Measurements from ENCODE around the gene CITED1. TPM values are rescaled to one million over a fixed set of nuclear protein-coding genes. Genes with fewer than 3 reads are reported as not detected.

The CITED1 gene
- total RNA-seq, 1 donor from 2014 or later = 6.0 TPM

DNA sequence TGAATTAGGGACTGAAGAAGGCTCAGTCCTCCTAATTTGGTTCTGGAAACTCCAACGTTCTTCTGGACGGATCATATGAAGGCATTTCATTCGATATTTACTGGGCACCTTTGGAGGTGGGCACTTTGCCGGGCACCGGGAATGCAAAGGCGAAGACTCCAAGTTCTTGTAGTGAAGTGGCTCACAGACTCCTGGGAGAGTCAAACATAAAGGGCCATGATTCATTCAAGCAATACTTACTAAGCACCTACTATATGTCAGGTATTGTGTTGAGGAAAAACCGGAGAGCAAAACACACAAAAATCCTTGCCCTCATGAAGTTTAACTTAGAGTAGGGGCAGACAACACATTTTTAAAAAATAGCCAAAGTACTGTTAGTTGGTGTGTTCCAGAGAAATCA is 49.9 kb downstream of the CITED1 start:
- no peaks in the 10 kb centered on the region for H3K9me3 Mint-ChIP-seq
- H3K36me3 Mint-ChIP-seq = no peaks in the 10 kb centered on the region
- peaks cover 22% of the 10 kb centered on the region for H3K4me1 Mint-ChIP-seq (ENCODE audit: unreplicated experiment)
- H3K27me3 Mint-ChIP-seq = peaks cover 12% of the 10 kb centered on the region
- TF ChIP-seq, protein P1, sequence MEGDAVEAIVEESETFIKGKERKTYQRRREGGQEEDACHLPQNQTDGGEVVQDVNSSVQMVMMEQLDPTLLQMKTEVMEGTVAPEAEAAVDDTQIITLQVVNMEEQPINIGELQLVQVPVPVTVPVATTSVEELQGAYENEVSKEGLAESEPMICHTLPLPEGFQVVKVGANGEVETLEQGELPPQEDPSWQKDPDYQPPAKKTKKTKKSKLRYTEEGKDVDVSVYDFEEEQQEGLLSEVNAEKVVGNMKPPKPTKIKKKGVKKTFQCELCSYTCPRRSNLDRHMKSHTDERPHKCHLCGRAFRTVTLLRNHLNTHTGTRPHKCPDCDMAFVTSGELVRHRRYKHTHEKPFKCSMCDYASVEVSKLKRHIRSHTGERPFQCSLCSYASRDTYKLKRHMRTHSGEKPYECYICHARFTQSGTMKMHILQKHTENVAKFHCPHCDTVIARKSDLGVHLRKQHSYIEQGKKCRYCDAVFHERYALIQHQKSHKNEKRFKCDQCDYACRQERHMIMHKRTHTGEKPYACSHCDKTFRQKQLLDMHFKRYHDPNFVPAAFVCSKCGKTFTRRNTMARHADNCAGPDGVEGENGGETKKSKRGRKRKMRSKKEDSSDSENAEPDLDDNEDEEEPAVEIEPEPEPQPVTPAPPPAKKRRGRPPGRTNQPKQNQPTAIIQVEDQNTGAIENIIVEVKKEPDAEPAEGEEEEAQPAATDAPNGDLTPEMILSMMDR (conservative IDR thresholded peaks at IDR 0.05) = no peak
- DNase-seq (ENCODE audit: extremely low spot score, unreplicated experiment) = no peak
- H3K4me3 Mint-ChIP-seq = peak overlapping the region; percentile 69
- H3K27ac Mint-ChIP-seq = no peak overlapping the region

DNA sequence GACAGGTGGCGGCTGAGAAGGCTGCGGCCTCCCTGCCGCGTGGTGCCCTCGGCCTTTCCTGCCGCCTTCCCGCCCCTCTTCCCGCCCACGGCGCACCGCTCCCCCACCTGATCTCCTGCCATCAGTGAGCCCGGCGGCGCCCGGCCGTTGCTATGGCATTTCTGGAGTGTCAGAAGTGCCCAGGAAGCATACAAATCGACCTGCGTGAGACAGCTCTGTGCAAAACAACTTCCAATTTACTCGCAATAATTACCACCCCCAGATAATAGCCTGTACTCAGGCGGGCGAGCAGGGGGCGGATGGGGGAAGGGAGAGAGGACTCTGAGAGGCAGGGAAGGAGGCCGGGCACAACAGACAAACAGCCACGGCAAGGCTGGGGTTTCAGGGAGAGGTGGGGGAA is 50.3 kb downstream of the CITED1 start:
- TF ChIP-seq, protein P1 (conservative IDR thresholded peaks at IDR 0.05) = no peak
- DNase-seq (ENCODE audit: extremely low spot score, unreplicated experiment) = no peak
- Mint-ChIP-seq H3K27ac (no peak overlapping the region), H3K27me3 (peaks cover 12% of the 10 kb centered on the region), H3K9me3 (no peaks in the 10 kb centered on the region), H3K4me3 (peak overlapping the region; percentile 69), H3K4me1 (ENCODE audit: unreplicated experiment) (peaks cover 22% of the 10 kb centered on the region), H3K36me3 (no peaks in the 10 kb centered on the region)

- Mint-ChIP-seq H3K4me1 (ENCODE audit: unreplicated experiment) (peaks cover 22% of the 10 kb centered on the region), H3K4me3 (no peak overlapping the region), H3K9me3 (no peaks in the 10 kb centered on the region), H3K27me3 (peaks cover 12% of the 10 kb centered on the region), H3K27ac (peak overlapping the region; percentile 10), H3K36me3 (no peaks in the 10 kb centered on the region)
- TF ChIP-seq, protein P1 (conservative IDR thresholded peaks at IDR 0.05) = no peak
- DNase-seq (ENCODE audit: extremely low spot score, unreplicated experiment) = no peak
Observed at GRCh38 chrX:72254816-72255215, 50.9 kb downstream of the CITED1 start.

- TF ChIP-seq, protein P1 (conservative IDR thresholded peaks at IDR 0.05) = no peak
- peaks cover 12% of the 10 kb centered on the region for H3K27me3 Mint-ChIP-seq
- H3K4me1 Mint-ChIP-seq (ENCODE audit: unreplicated experiment) = peaks cover 22% of the 10 kb centered on the region
- no peak for DNase-seq (ENCODE audit: extremely low spot score, unreplicated experiment)
- no peak overlapping the region for H3K27ac Mint-ChIP-seq
- no peak overlapping the region for H3K4me3 Mint-ChIP-seq
- H3K36me3 Mint-ChIP-seq = no peaks in the 10 kb centered on the region
- no peaks in the 10 kb centered on the region for H3K9me3 Mint-ChIP-seq
Observed at GRCh38 chrX:72253686-72254085, 52.0 kb downstream of the CITED1 start.

Other genes starting within 250 kb of the CITED1 start
- 16.1 and 21.9 TPM in 2 replicates for gene RTL5, start 174.0 kb downstream of the CITED1 start, total RNA-seq (ENCODE audit: low replicate concordance)
- gene PIN4, start 124.2 kb downstream of the CITED1 start, total RNA-seq (ENCODE audit: low replicate concordance) = 12.3 and 17.4 TPM in 2 replicates
- 2.4 and 7.8 TPM in 2 replicates for gene ERCC6L, start 66.9 kb downstream of the CITED1 start, total RNA-seq (ENCODE audit: low replicate concordance)
- gene RPS4X, start 28.7 kb downstream of the CITED1 start, total RNA-seq (ENCODE audit: low replicate concordance) = 1,929 and 1,967 TPM in 2 replicates